ENCODE measurements around the gene MGAT5. TPM values are rescaled to one million over a fixed set of nuclear protein-coding genes. Genes with fewer than 3 reads are reported as not detected.

The MGAT5 gene
- total RNA-seq, 4 donors from 2014 or later = 34.1 to 47.5 (median 42.6) TPM

- Histone ChIP-seq H3K9me3 (no peaks in the 10 kb centered on the region), H3K27ac (no peak overlapping the region), H3K4me1 (peaks cover 0 to 3% (median 0%) of the 10 kb centered on the region in 4 donors), H3K4me3 (no peak overlapping the region), H3K27me3 (no peaks in the 10 kb centered on the region), H3K36me3 (peaks cover 0 to 13% (median 0%) of the 10 kb centered on the region in 3 donors)
- TF ChIP-seq CTCF (IDR thresholded peaks at IDR 0.05) = no peak
- TF ChIP-seq EP300 (IDR thresholded peaks at IDR 0.05) = no peak
- no peak for TF ChIP-seq POLR2A (IDR thresholded peaks at IDR 0.05)
- DNase-seq (ENCODE audit: low spot score in 2 of 2) = no peak
- 91 to 95% methylated on average over 3 of the region's 3 CpGs for WGBS, 2 donors
Observed at GRCh38 chr2:134269230-134269629, 15.4 kb downstream of the MGAT5 start.

GRCh38 chr2:134269972-134270735, 16.3 kb downstream of the MGAT5 start:
- Histone ChIP-seq H3K36me3 (peaks cover 0 to 13% (median 0%) of the 10 kb centered on the region in 3 donors), H3K4me3 (no peak overlapping the region), H3K27me3 (no peaks in the 10 kb centered on the region), H3K4me1 (peaks cover 0 to 3% (median 0%) of the 10 kb centered on the region in 4 donors), H3K27ac (no peak overlapping the region), H3K9me3 (no peaks in the 10 kb centered on the region)
- no peak for TF ChIP-seq EP300 (IDR thresholded peaks at IDR 0.05)
- no peak for TF ChIP-seq CTCF (IDR thresholded peaks at IDR 0.05)
- no peak for TF ChIP-seq POLR2A (IDR thresholded peaks at IDR 0.05)
- 65 to 72% methylated on average over 7 of the region's 7 CpGs for WGBS, 2 donors
- no peak for DNase-seq (ENCODE audit: low spot score in 2 of 2)

- Histone ChIP-seq H3K36me3 (peaks cover 0 to 13% (median 0%) of the 10 kb centered on the region in 3 donors), H3K27me3 (no peaks in the 10 kb centered on the region), H3K4me1 (peaks cover 0 to 3% (median 0%) of the 10 kb centered on the region in 4 donors), H3K27ac (no peak overlapping the region), H3K9me3 (no peaks in the 10 kb centered on the region), H3K4me3 (no peak overlapping the region)
- no peak for TF ChIP-seq EP300 (IDR thresholded peaks at IDR 0.05)
- TF ChIP-seq POLR2A (IDR thresholded peaks at IDR 0.05) = no peak
- TF ChIP-seq CTCF (IDR thresholded peaks at IDR 0.05) = no peak
- DNase-seq (ENCODE audit: low spot score in 2 of 2) = no peak
- WGBS, 2 donors = 61 to 69% methylated on average over 2 of the region's 2 CpGs
Observed at GRCh38 chr2:134271758-134272157, 17.9 kb downstream of the MGAT5 start.

GRCh38 chr2:134272806-134273205, 18.9 kb downstream of the MGAT5 start:
- WGBS, 2 donors = 82 to 86% methylated on average over 9 of the region's 9 CpGs
- TF ChIP-seq CTCF (IDR thresholded peaks at IDR 0.05) (no peak), POLR2A (IDR thresholded peaks at IDR 0.05) (no peak)
- Histone ChIP-seq H3K9me3 (no peaks in the 10 kb centered on the region), H3K27ac (no peak overlapping the region), H3K27me3 (no peaks in the 10 kb centered on the region), H3K36me3 (peaks cover 0 to 13% (median 0%) of the 10 kb centered on the region in 3 donors), H3K4me3 (no peak overlapping the region), H3K4me1 (peaks cover 0 to 3% (median 0%) of the 10 kb centered on the region in 4 donors)
- no peak for DNase-seq (ENCODE audit: low spot score in 2 of 2)

- Histone ChIP-seq H3K9me3 (no peaks in the 10 kb centered on the region), H3K27me3 (no peaks in the 10 kb centered on the region), H3K4me1 (peaks cover 0 to 6% (median under 1%) of the 10 kb centered on the region in 4 donors), H3K4me3 (no peak overlapping the region), H3K36me3 (peaks cover 0 to 13% (median 0%) of the 10 kb centered on the region in 3 donors), H3K27ac (no peak overlapping the region)
- 59 to 60% methylated on average over 4 of the region's 4 CpGs for WGBS, 2 donors
- TF ChIP-seq EP300 (IDR thresholded peaks at IDR 0.05) = no peak
- TF ChIP-seq CTCF (IDR thresholded peaks at IDR 0.05) = no peak
- TF ChIP-seq POLR2A (IDR thresholded peaks at IDR 0.05) = no peak
- DNase-seq (ENCODE audit: low spot score in 2 of 2) = no peak
Observed at GRCh38 chr2:134273256-134273983, 19.5 kb downstream of the MGAT5 start.
